ENCODE data around the gene SHFL. TPM values are rescaled to one million over a fixed set of nuclear protein-coding genes. Genes with fewer than 3 reads are reported as not detected.

The SHFL gene
- total and polyA plus RNA-seq, 2 of the 8 experiments (the other 6 are each of a cell fraction or from before 2014, with no cell fraction given) = 25.3 to 37.1 TPM

DNA sequence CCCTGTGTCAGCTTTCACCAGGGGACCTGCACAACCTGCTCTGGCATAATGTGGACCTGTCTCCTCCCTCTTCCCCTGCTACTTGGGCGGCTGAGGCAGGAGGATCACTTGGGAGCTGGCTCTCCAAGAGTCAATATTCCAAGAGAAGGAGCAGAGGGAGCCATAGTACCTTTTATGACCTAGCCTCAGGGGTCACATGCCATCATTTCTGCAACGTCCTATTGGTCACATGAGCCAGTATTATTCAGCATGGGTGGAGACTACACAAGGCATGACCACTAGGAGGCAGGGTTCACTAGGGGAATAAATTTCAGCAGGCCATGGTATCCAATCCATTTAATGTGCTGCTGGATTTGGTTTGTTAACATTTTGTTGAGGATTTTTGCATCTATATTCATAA, 12.0 kb upstream of the SHFL start:
- TF ChIP-seq, protein P1, sequence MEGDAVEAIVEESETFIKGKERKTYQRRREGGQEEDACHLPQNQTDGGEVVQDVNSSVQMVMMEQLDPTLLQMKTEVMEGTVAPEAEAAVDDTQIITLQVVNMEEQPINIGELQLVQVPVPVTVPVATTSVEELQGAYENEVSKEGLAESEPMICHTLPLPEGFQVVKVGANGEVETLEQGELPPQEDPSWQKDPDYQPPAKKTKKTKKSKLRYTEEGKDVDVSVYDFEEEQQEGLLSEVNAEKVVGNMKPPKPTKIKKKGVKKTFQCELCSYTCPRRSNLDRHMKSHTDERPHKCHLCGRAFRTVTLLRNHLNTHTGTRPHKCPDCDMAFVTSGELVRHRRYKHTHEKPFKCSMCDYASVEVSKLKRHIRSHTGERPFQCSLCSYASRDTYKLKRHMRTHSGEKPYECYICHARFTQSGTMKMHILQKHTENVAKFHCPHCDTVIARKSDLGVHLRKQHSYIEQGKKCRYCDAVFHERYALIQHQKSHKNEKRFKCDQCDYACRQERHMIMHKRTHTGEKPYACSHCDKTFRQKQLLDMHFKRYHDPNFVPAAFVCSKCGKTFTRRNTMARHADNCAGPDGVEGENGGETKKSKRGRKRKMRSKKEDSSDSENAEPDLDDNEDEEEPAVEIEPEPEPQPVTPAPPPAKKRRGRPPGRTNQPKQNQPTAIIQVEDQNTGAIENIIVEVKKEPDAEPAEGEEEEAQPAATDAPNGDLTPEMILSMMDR (IDR thresholded peaks at IDR 0.05; ENCODE audit: control extremely low read depth in 1 of 3, insufficient read depth in 1 of 3, low read depth in 1 of 3, low read length in 3 of 3) = peak in 2 of 3 experiments; percentile 39 to 55; a peak in 3 of 4 replicates
- TF ChIP-seq, protein P2, sequence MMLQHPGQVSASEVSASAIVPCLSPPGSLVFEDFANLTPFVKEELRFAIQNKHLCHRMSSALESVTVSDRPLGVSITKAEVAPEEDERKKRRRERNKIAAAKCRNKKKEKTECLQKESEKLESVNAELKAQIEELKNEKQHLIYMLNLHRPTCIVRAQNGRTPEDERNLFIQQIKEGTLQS (IDR thresholded peaks at IDR 0.05; ENCODE audit: insufficient read depth, low read depth, low read length) = peak; percentile 59; the same call in 1 of the 2 replicates
- TF ChIP-seq BACH1 (IDR thresholded peaks at IDR 0.05; ENCODE audit: low read length) (no peak), SRF (IDR thresholded peaks at IDR 0.05; ENCODE audit: low read depth, low read length) (no peak), RAD21 (IDR thresholded peaks at IDR 0.05 in 1 of 2, conservative IDR thresholded peaks at IDR 0.05 in 1 of 2; ENCODE audit: low read depth in 2 of 2, low read length in 2 of 2) (peak; percentile 49 to 52)
- TF ChIP-seq, protein P3, sequence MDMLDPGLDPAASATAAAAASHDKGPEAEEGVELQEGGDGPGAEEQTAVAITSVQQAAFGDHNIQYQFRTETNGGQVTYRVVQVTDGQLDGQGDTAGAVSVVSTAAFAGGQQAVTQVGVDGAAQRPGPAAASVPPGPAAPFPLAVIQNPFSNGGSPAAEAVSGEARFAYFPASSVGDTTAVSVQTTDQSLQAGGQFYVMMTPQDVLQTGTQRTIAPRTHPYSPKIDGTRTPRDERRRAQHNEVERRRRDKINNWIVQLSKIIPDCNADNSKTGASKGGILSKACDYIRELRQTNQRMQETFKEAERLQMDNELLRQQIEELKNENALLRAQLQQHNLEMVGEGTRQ (IDR thresholded peaks at IDR 0.05; ENCODE audit: low read length) = peak; percentile 76

More for the DNA sequence above, 12.0 kb upstream of the SHFL start:
- Histone ChIP-seq H3K14ac (ENCODE audit: insufficient read length) (no peak overlapping the region), H4K91ac (replicated peaks; ENCODE audit: insufficient read length, low read length) (no peak overlapping the region), H3K79me2 (ENCODE audit: control insufficient read depth in 1 of 2, insufficient read depth in 2 of 2, low read length in 2 of 2) (no peaks in the 10 kb centered on the region), H3K9ac (replicated peaks in 1 of 4; ENCODE audit: extremely low read depth in 1 of 4, low read depth in 3 of 4, low read length in 3 of 4) (no peak overlapping the region), H3K79me1 (ENCODE audit: low read depth, low read length) (no peaks in the 10 kb centered on the region; the same call in 1 of the 2 replicates), H2BK120ac (replicated peaks; ENCODE audit: low read depth, low read length) (no peak overlapping the region), H3K9me3 (ENCODE audit: insufficient read depth in 2 of 2, low read depth in 1 of 2, low read length in 1 of 2) (peaks cover 10 to 12% of the 10 kb centered on the region in 2 experiments), H3K56ac (replicated peaks; ENCODE audit: insufficient read length, low read depth, low read length) (no peak overlapping the region), H3K27ac (ENCODE audit: low read depth, low read length) (no peak overlapping the region), H3K27me3 (replicated peaks in 1 of 4; ENCODE audit: control insufficient read depth in 3 of 4, extremely low read depth in 1 of 4, insufficient read depth in 3 of 4, low read length in 3 of 4) (peaks cover 0 to 2% (median 0%) of the 10 kb centered on the region in 4 experiments; a peak in 1 of 7 replicates), H3K18ac (ENCODE audit: extremely low read depth, low read length) (no peak overlapping the region), H2BK15ac (ENCODE audit: low read length) (no peak overlapping the region), H3K4me3 (ENCODE audit: extremely low read depth in 1 of 4, insufficient read depth in 2 of 4, low read depth in 3 of 4, low read length in 4 of 4) (no peak overlapping the region), H3K23ac (ENCODE audit: insufficient read length) (no peak overlapping the region), H4K20me1 (replicated peaks in 1 of 2; ENCODE audit: control insufficient read depth in 1 of 2, insufficient read depth in 2 of 2, low read length in 2 of 2) (no peaks in the 10 kb centered on the region), H3K23me2 (ENCODE audit: low read depth, low read length) (no peaks in the 10 kb centered on the region), H2BK20ac (ENCODE audit: low read length) (no peak overlapping the region), H3K4ac (replicated peaks; ENCODE audit: insufficient read length, low read depth, low read length) (no peak overlapping the region), H4K8ac (ENCODE audit: extremely low read depth, insufficient read depth, low read length) (no peak overlapping the region), H2BK12ac (ENCODE audit: low read depth, low read length) (no peak overlapping the region), H3K4me2 (ENCODE audit: insufficient read depth in 1 of 2, low read depth in 2 of 2, low read length in 2 of 2) (no peak overlapping the region), H4K5ac (ENCODE audit: insufficient read length, low read depth, low read length) (no peak overlapping the region), H2AK5ac (ENCODE audit: low read depth, low read length) (no peak overlapping the region), H2BK5ac (ENCODE audit: low read depth, low read length) (no peak overlapping the region), H3K36me3 (ENCODE audit: control insufficient read depth in 2 of 4, insufficient read depth in 4 of 4, low read length in 3 of 4) (no peaks in the 10 kb centered on the region), H3K4me1 (replicated peaks in 1 of 4; ENCODE audit: control insufficient read depth in 3 of 4, insufficient read depth in 4 of 4, low read length in 3 of 4) (peaks cover 0 to 4% (median 1%) of the 10 kb centered on the region in 4 experiments; a peak in 3 of 7 replicates), H2AFZ (ENCODE audit: low read length) (no peak overlapping the region)
- no peak for DNase-seq (ENCODE audit: low read depth in 1 of 2, low spot score in 2 of 2)
- no peak for FAIRE-seq
- ChIA-PET CTCF (ENCODE audit: partially characterized antibody) (interaction anchor here (0.6 to 3.4 kb wide), 9 partner anchors 9 to 132 kb away, joined by 3 to 10 read pairs (median 3); partner anchors contain the start of gene PPAN), POLR2A (ENCODE audit: partially characterized antibody) (interaction anchor here (1.1 to 3.1 kb wide), 4 partner anchors 32 to 40 kb away, joined by 3 to 7 read pairs (median 5); partner anchors contain the start of gene PPAN)
- 94% methylated on average over 2 of the region's 2 CpGs; no CpG with 5 or more reads in 1 of the 2 experiments for WGBS, 2 experiments (ENCODE audit: extremely low coverage in 1 of 2, insufficient coverage in 1 of 2, insufficient read length in 1 of 2, insufficient replicate concordance in 2 of 2, low coverage in 1 of 2, low lambda C conversion rate in 2 of 2, missing lambda C conversion rate in 1 of 2)
